OCI-LY1 (cell line): ENCODE measurements around the gene FTL.
A peak's percentile ranks its signal among the peaks of the same experiment; 100 is the strongest.

ENCODE experiments used
- EZH2 ChIP-seq: fragments of 200-600 bp; sonication (generic), shearing (Covaris generic); IDR thresholded peaks from 2 replicates; pipeline ENCODE4 v1.8.0; 2017; ENCODE audit warnings: borderline replicate concordance, mixed run types, mild to moderate bottlenecking, antibody characterized with exemption, low read length, moderate library complexity, mixed read lengths
- TF ChIP-seq, protein P1 (sequence below): fragments of 200-600 bp; sonication (generic), shearing (Covaris generic); IDR thresholded peaks from 2 replicates; pipeline ENCODE4 v1.5.1; 2017; ENCODE audit warnings: mild to moderate bottlenecking, antibody characterized with exemption, low read length, moderate library complexity, mixed read lengths

DNA sequence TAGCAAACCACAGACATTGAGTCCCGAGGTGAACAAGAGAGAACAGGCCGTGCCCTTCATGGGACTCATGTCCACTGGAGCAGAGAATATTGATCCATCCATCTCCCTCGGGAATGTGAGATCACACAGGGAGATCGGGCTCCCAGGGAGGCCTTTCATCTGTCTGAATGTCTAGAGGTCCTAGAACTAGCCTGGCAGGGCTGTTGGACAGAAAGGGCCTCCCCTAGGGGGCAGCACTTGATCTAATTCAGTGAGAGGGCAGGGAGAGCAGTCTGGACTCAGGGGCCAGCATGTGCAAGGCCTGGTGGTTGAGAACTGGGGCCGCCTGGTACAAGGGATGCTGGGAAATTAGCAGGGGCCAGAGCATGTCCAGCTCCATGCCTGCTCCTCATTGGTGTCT lies 32.9 kb downstream of the FTL start:
- TF ChIP-seq, protein P1, sequence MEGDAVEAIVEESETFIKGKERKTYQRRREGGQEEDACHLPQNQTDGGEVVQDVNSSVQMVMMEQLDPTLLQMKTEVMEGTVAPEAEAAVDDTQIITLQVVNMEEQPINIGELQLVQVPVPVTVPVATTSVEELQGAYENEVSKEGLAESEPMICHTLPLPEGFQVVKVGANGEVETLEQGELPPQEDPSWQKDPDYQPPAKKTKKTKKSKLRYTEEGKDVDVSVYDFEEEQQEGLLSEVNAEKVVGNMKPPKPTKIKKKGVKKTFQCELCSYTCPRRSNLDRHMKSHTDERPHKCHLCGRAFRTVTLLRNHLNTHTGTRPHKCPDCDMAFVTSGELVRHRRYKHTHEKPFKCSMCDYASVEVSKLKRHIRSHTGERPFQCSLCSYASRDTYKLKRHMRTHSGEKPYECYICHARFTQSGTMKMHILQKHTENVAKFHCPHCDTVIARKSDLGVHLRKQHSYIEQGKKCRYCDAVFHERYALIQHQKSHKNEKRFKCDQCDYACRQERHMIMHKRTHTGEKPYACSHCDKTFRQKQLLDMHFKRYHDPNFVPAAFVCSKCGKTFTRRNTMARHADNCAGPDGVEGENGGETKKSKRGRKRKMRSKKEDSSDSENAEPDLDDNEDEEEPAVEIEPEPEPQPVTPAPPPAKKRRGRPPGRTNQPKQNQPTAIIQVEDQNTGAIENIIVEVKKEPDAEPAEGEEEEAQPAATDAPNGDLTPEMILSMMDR = peak; percentile 70
- no peak for TF ChIP-seq EZH2
